NCI-H1436 treated with DMSO at 0.1 percent for 48 hours (cell line): Measurements from ENCODE around the gene CHRDL2.

Experiments
- DNase-seq: peaks from one replicate; lab custom pipeline; 2025; lab: John Stamatoyannopoulos, UW

CHRDL2 gene

GRCh38 chr11:74710281-74710938 is 20.8 kb downstream of the CHRDL2 start:
- DNase-seq: no peak

- DNase-seq: no peak
These were observed 22.1 kb downstream of the CHRDL2 start for GRCh38 chr11:74709175-74709574.

- DNase-seq: no peak
These were observed 23.4 kb downstream of the CHRDL2 start for GRCh38 chr11:74707602-74708510.

GRCh38 chr11:74707182-74707581 is 24.0 kb downstream of the CHRDL2 start:
- no peak for DNase-seq

GRCh38 chr11:74703211-74703610 is 28.0 kb downstream of the CHRDL2 start:
- DNase-seq: no peak

- no peak for DNase-seq
These were observed 28.7 kb downstream of the CHRDL2 start for GRCh38 chr11:74702383-74703007.

GRCh38 chr11:74701351-74701750 is 29.9 kb downstream of the CHRDL2 start:
- DNase-seq: no peak

GRCh38 chr11:74699615-74700396 is 31.4 kb downstream of the CHRDL2 start:
- no peak for DNase-seq

- DNase-seq: no peak
These were observed 33.5 kb downstream of the CHRDL2 start for GRCh38 chr11:74697722-74698121.

GRCh38 chr11:74696939-74697675 is 34.1 kb downstream of the CHRDL2 start:
- DNase-seq: no peak

- DNase-seq: no peak
These were observed 34.7 kb downstream of the CHRDL2 start for GRCh38 chr11:74696500-74696899.

- no peak for DNase-seq
These were observed 35.4 kb downstream of the CHRDL2 start for GRCh38 chr11:74695705-74696280.

- no peak for DNase-seq
These were observed 36.9 kb downstream of the CHRDL2 start for GRCh38 chr11:74694136-74694930.

- DNase-seq: no peak
These were observed 37.7 kb downstream of the CHRDL2 start for GRCh38 chr11:74693531-74693930.

GRCh38 chr11:74691755-74692154 is 39.5 kb downstream of the CHRDL2 start:
- DNase-seq: no peak

GRCh38 chr11:74689666-74690065 is 41.6 kb downstream of the CHRDL2 start:
- DNase-seq: no peak

- DNase-seq: no peak
These were observed 43.8 kb downstream of the CHRDL2 start for GRCh38 chr11:74687237-74688023.

- DNase-seq: no peak
These were observed 44.4 kb downstream of the CHRDL2 start for GRCh38 chr11:74686792-74687191.

- DNase-seq: no peak
These were observed 45.3 kb downstream of the CHRDL2 start for GRCh38 chr11:74685905-74686304.
